Thyroid gland (tissue), 4 donors: ENCODE results near the gene HSPA4. TPM values are rescaled to one million over a fixed set of nuclear protein-coding genes. Genes with fewer than 3 reads are reported as not detected.

ENCODE experiments used
- DNase-seq, 2 donors: peaks; one replicate each; pipeline ENCODE4 v3.0.0-alpha.2; 2019
- H3K27ac ChIP-seq, 3 donors: fragments of 200-600 bp; sonication (generic); 1 replicate in 2 of 3; 2 replicates in 1 of 3; pipeline ENCODE4 v1.5.1; 2016 to 2019; ENCODE audit warnings: mild to moderate bottlenecking in 1 of 3, moderate library complexity in 1 of 3
- H3K27me3 ChIP-seq: fragments of 200-600 bp; sonication (generic); one replicate; pipeline ENCODE4 v1.5.1; 2019
- H3K36me3 ChIP-seq, 2 donors: fragments of 200-600 bp; sonication (generic); one replicate each; pipeline ENCODE4 v1.5.1; 2016 to 2019
- H3K4me1 ChIP-seq, 2 donors: fragments of 200-600 bp; sonication (generic); one replicate each; pipeline ENCODE4 v1.5.1; 2017 to 2019
- H3K4me3 ChIP-seq, 3 donors: fragments of 200-600 bp; sonication (generic); replicated peaks in 1 of 3; 1 replicate in 2 of 3; 2 replicates in 1 of 3; pipeline ENCODE4 v1.5.1; 2016; ENCODE audit warnings: mild to moderate bottlenecking in 1 of 3
- H3K9me3 ChIP-seq: fragments of 200-600 bp; sonication (generic); one replicate; pipeline ENCODE4 v1.5.1; 2017
- CTCF ChIP-seq, 6 experiments: fragments of 200-600 bp in 3 of 6; fragments of 450-650 bp in 3 of 6; sonication (generic) in 3 of 6; IDR thresholded peaks; one replicate each; pipeline ENCODE4 v1.5.1; 2016 to 2019; ENCODE audit warnings: antibody characterized with exemption in 6 of 6, mild to moderate bottlenecking in 2 of 6, inconsistent platforms in 1 of 6, moderate library complexity in 1 of 6
- POLR2A ChIP-seq, 2 donors: fragments of 450-650 bp; IDR thresholded peaks; one replicate each; pipeline ENCODE4 v1.6.1; 2017; ENCODE audit warnings: antibody characterized with exemption in 2 of 2, mild to moderate bottlenecking in 2 of 2, moderate library complexity in 1 of 2
- WGBS, 2 donors: methylation state at CpG; one replicate each; pipeline ENCODE4 v1.1.5; 2017; 5-methylcytosine and 5-hydroxymethylcytosine counted together
- intact Hi-C: fragments of 100-400 bp; cut with DNase I; formaldehyde crosslinking; loops from one replicate; pipeline ENCODE4 v1.15.1; 2023
- total RNA-seq, 4 donors: library from RNA; depleted of rRNA; stranded (reverse); fragments of >200 nt; gene quantifications; one replicate each; pipeline ENCODE4 v1.2.3, GENCODE V29; 2016

HSPA4 gene
- total RNA-seq, 4 donors from 2014 or later = 49.9 to 72.0 (median 70.5) TPM

- intact Hi-C loops = loop anchor here (10.0 kb wide), 1 partner anchor 750 kb away; no protein-coding TSS in a partner anchor
Observed at GRCh38 chr5:133114933-133115310, 63.1 kb downstream of the HSPA4 start.

GRCh38 chr5:133116601-133117000, 64.8 kb downstream of the HSPA4 start:
- H3K9me3 ChIP-seq = no peaks in the 10 kb centered on the region
- H3K36me3 ChIP-seq = no peaks in the 10 kb centered on the region
- no peak for DNase-seq
- intact Hi-C loops = loop anchor here (10.0 kb wide), 1 partner anchor 748 kb away; no protein-coding TSS in a partner anchor
- TF ChIP-seq CTCF (IDR thresholded peaks at IDR 0.05) (no peak), POLR2A (IDR thresholded peaks at IDR 0.05) (no peak)
- no peaks in the 10 kb centered on the region for H3K4me1 ChIP-seq
- no peak overlapping the region for H3K4me3 ChIP-seq
- 95 to 96% methylated on average over 2 of the region's 2 CpGs for whole genome bisulfite sequencing, 2 donors
- H3K27me3 ChIP-seq = no peaks in the 10 kb centered on the region
- H3K27ac ChIP-seq = no peak overlapping the region

More at GRCh38 chr5:133114933-133115310, 63.1 kb downstream of the HSPA4 start:
- DNase-seq = no peak
- Histone ChIP-seq H3K27me3 (no peaks in the 10 kb centered on the region), H3K36me3 (no peaks in the 10 kb centered on the region), H3K4me3 (no peak overlapping the region), H3K9me3 (no peaks in the 10 kb centered on the region), H3K4me1 (peaks cover 0 to 4% of the 10 kb centered on the region in 2 donors), H3K27ac (no peak overlapping the region)
- TF ChIP-seq CTCF (IDR thresholded peaks at IDR 0.05) (no peak), POLR2A (IDR thresholded peaks at IDR 0.05) (no peak)
- WGBS, 2 donors = 93 to 94% methylated on average over 1 of the region's 1 CpG

GRCh38 chr5:133117166-133117911, 65.5 kb downstream of the HSPA4 start:
- intact Hi-C loops = loop anchor here (10.0 kb wide), 1 partner anchor 747 kb away; no protein-coding TSS in a partner anchor

GRCh38 chr5:133117912-133118445, 66.2 kb downstream of the HSPA4 start:
- no peaks in the 10 kb centered on the region for H3K9me3 ChIP-seq
- H3K36me3 ChIP-seq = no peaks in the 10 kb centered on the region
- H3K27me3 ChIP-seq = no peaks in the 10 kb centered on the region
- intact Hi-C loops = loop anchor here (10.0 kb wide), 1 partner anchor 747 kb away; no protein-coding TSS in a partner anchor
- H3K27ac ChIP-seq = no peak overlapping the region
- no peaks in the 10 kb centered on the region for H3K4me1 ChIP-seq
- no peak overlapping the region for H3K4me3 ChIP-seq
- DNase-seq = no peak
- TF ChIP-seq POLR2A (IDR thresholded peaks at IDR 0.05) = no peak
- TF ChIP-seq CTCF (IDR thresholded peaks at IDR 0.05) = no peak
- 94 to 95% methylated on average over 9 of the region's 9 CpGs for whole genome bisulfite sequencing, 2 donors

More at GRCh38 chr5:133117166-133117911, 65.5 kb downstream of the HSPA4 start:
- Histone ChIP-seq H3K9me3 (no peaks in the 10 kb centered on the region), H3K4me3 (no peak overlapping the region), H3K27me3 (no peaks in the 10 kb centered on the region), H3K36me3 (no peaks in the 10 kb centered on the region), H3K27ac (no peak overlapping the region), H3K4me1 (no peaks in the 10 kb centered on the region)
- no peak for DNase-seq
- WGBS, 2 donors = 85 to 88% methylated on average over 8 to 10 of the region's 10 CpGs
- TF ChIP-seq CTCF (IDR thresholded peaks at IDR 0.05) (no peak), POLR2A (IDR thresholded peaks at IDR 0.05) (no peak)

GRCh38 chr5:133118741-133119140, 66.9 kb downstream of the HSPA4 start:
- DNase-seq = no peak
- Histone ChIP-seq H3K4me3 (no peak overlapping the region), H3K27me3 (no peaks in the 10 kb centered on the region), H3K4me1 (no peaks in the 10 kb centered on the region), H3K9me3 (no peaks in the 10 kb centered on the region), H3K36me3 (no peaks in the 10 kb centered on the region), H3K27ac (no peak overlapping the region)
- 80 to 90% methylated on average over 3 to 4 of the region's 4 CpGs for WGBS, 2 donors
- intact Hi-C loops = loop anchor here (10.0 kb wide), 1 partner anchor 746 kb away; no protein-coding TSS in a partner anchor
- TF ChIP-seq POLR2A (IDR thresholded peaks at IDR 0.05) (no peak), CTCF (IDR thresholded peaks at IDR 0.05) (no peak)
